MCF 10A (cell line): ENCODE results near the gene HTR1D. TPM values are rescaled to one million over a fixed set of nuclear protein-coding genes. Genes with fewer than 3 reads are reported as not detected.
A peak's percentile ranks its signal among the peaks of the same experiment; 100 is the strongest.

Source experiments
- BruUV-seq: library from RNA; stranded (reverse); fragments of 400-500 nt; replicated peaks from 2 replicates; lab custom pipeline; 2021; lab: Mats Ljungman, UMichigan
- CTCF ChIA-PET: fragments of 300-600 bp; sonication (Branson Sonifier 250); formaldehyde crosslinking; extraction: SDS; loops from one replicate; lab custom pipeline; 2021; ENCODE audit warnings: antibody characterized with exemption, inconsistent platforms; lab: Yijun Ruan, JAX
- POLR2A ChIA-PET: fragments of 300-600, 350-650 bp; sonication (Branson Sonifier 250); formaldehyde crosslinking; extraction: SDS; loops from one replicate; lab custom pipeline; 2020; ENCODE audit warnings: antibody characterized with exemption, inconsistent platforms; lab: Yijun Ruan, JAX
- DNase-seq: peaks from one replicate; pipeline ENCODE4 v3.0.0-alpha.2; 2018; ENCODE audit not compliant: unreplicated experiment
- H3K27ac Mint-ChIP-seq: one replicate; pipeline ENCODE4 v1.8.0; 2022; ENCODE audit warnings: mild to moderate bottlenecking, low read depth, mixed read lengths; ENCODE audit not compliant: unreplicated experiment
- H3K27me3 Mint-ChIP-seq: one replicate; pipeline ENCODE4 v1.8.0; 2022; ENCODE audit warnings: mixed read lengths; ENCODE audit not compliant: insufficient read depth, unreplicated experiment
- H3K36me3 Mint-ChIP-seq: one replicate; pipeline ENCODE4 v1.8.0; 2022; ENCODE audit warnings: mild to moderate bottlenecking, moderate library complexity, mixed read lengths; ENCODE audit not compliant: insufficient read depth, unreplicated experiment
- H3K4me1 Mint-ChIP-seq: one replicate; pipeline ENCODE4 v1.8.0; 2022; ENCODE audit warnings: mixed read lengths; ENCODE audit not compliant: insufficient read depth, unreplicated experiment
- H3K4me3 Mint-ChIP-seq: one replicate; pipeline ENCODE4 v1.8.0; 2022; ENCODE audit warnings: mild to moderate bottlenecking, moderate library complexity, mixed read lengths; ENCODE audit not compliant: unreplicated experiment
- H3K9me3 Mint-ChIP-seq: one replicate; pipeline ENCODE4 v1.8.0; 2022; ENCODE audit warnings: mixed read lengths; ENCODE audit not compliant: unreplicated experiment
- CTCF ChIP-seq: fragments of 200-600 bp; IDR thresholded peaks from one replicate; pipeline ENCODE4 v1.8.0; 2022; ENCODE audit warnings: antibody characterized with exemption, mild to moderate bottlenecking; ENCODE audit not compliant: unreplicated experiment
- intact Hi-C: fragments of 100-400 bp; cut with micrococcal nuclease; formaldehyde crosslinking; loops from 2 replicates; pipeline ENCODE4 v1.14.1; 2022
- total RNA-seq: library from RNA; stranded (reverse); gene quantifications from 2 replicates; pipeline ENCODE4 v1.2.3, GENCODE V29; 2022

Gene HTR1D
- total RNA-seq, 1 experiment from 2014 or later = 0.35 TPM

- intact Hi-C loops = no loop called here
- ChIA-PET POLR2A (interaction anchor here (0.5 to 4.5 kb wide), 8 partner anchors 9 to 193 kb away, joined by 3 to 45 read pairs (median 4); partner anchors contain the start of gene LUZP1), CTCF (interaction anchor here (0.6 to 14.9 kb wide), 4 partner anchors 17 to 362 kb away, joined by 3 to 405 read pairs (median 4); no protein-coding TSS in a partner anchor)
- no peak overlapping the region for H3K27ac Mint-ChIP-seq
- H3K4me3 Mint-ChIP-seq = peak overlapping the region; percentile 65
- no peaks in the 10 kb centered on the region for H3K36me3 Mint-ChIP-seq
- no peaks in the 10 kb centered on the region for H3K4me1 Mint-ChIP-seq
- TF ChIP-seq CTCF = no peak
- no peaks in the 10 kb centered on the region for H3K27me3 Mint-ChIP-seq
- BruUV-seq = no TSS peak
- peak; percentile 60 for DNase-seq
- H3K9me3 Mint-ChIP-seq = no peaks in the 10 kb centered on the region
Observed at GRCh38 chr1:23177438-23178380, 39.6 kb downstream of the HTR1D start.

- POLR2A ChIA-PET = interaction anchor here (1.5 to 4.5 kb wide), 4 partner anchors 9 to 77 kb away, joined by 5 to 45 read pairs (median 15); partner anchors contain the start of gene LUZP1
- BruUV-seq = no TSS peak
- H3K4me3 Mint-ChIP-seq = peak overlapping the region; percentile 65
- no peaks in the 10 kb centered on the region for H3K4me1 Mint-ChIP-seq
- DNase-seq = no peak
- no peaks in the 10 kb centered on the region for H3K9me3 Mint-ChIP-seq
- TF ChIP-seq CTCF = no peak
- no peak overlapping the region for H3K27ac Mint-ChIP-seq
- no peaks in the 10 kb centered on the region for H3K36me3 Mint-ChIP-seq
- CTCF ChIA-PET = interaction anchor here (0.6 to 14.9 kb wide), 4 partner anchors 7 to 363 kb away, joined by 3 to 405 read pairs (median 34); no protein-coding TSS in a partner anchor
- no peaks in the 10 kb centered on the region for H3K27me3 Mint-ChIP-seq
- intact Hi-C loops = no loop called here
Observed at GRCh38 chr1:23177031-23177430, 40.3 kb downstream of the HTR1D start.

- ChIA-PET POLR2A (interaction anchor here (0.7 to 1.9 kb wide), 3 partner anchors 10 to 75 kb away, joined by 3 to 6 read pairs (median 3); no protein-coding TSS in a partner anchor), CTCF (interaction anchor here (3.0 to 9.0 kb wide), 2 partner anchors 10 to 75 kb away, joined by 20 to 65 read pairs; no protein-coding TSS in a partner anchor)
- Mint-ChIP-seq H3K9me3 (no peaks in the 10 kb centered on the region), H3K4me3 (no peak overlapping the region), H3K27ac (no peak overlapping the region), H3K36me3 (peaks cover 6% of the 10 kb centered on the region), H3K4me1 (peaks cover 6% of the 10 kb centered on the region), H3K27me3 (no peaks in the 10 kb centered on the region)
- DNase-seq = no peak
- no TSS peak for BruUV-seq
- no peak for TF ChIP-seq CTCF
- intact Hi-C loops = no loop called here
Observed at GRCh38 chr1:23174426-23175110, 42.7 kb downstream of the HTR1D start.
